ENCODE measurements around the gene ARL15. TPM values are rescaled to one million over a fixed set of nuclear protein-coding genes. Genes with fewer than 3 reads are reported as not detected.

The ARL15 gene
- total and polyA plus RNA-seq, 2 donors (not counting 1 experiment from before 2014, with no cell fraction given) = 5.8 to 20.5 TPM

DNA sequence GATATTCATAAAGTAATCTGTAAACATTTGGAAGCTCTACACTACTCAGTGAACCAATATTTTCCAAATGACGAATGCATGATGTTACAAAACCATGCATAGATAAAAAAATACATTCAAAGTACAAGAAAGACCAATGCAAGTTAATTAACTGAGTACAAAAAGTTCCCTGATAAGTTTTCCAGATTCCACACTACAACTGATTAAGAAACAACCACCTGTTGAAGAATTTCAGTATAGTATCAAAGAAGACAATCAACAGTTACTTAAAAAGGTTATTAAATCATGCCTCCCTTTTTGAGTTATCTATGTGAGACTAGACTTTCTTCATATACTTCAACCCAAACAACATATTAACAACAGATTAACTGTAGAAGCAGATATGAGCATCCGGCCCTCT lies 192.4 kb downstream of the ARL15 start:
- H3K4me1 Mint-ChIP-seq = peaks cover 8% of the 10 kb centered on the region
- no peaks in the 10 kb centered on the region for H4K20me1 ChIP-seq (ENCODE audit: control insufficient read depth, insufficient read depth, low read length, poor library complexity, severe bottlenecking)
- H3K4me3 Mint-ChIP-seq = no peak overlapping the region
- H3K27ac Mint-ChIP-seq = no peak overlapping the region
- no peak overlapping the region for H3K27ac ChIP-seq (ENCODE audit: low read length in 2 of 2)
- H3K4me2 ChIP-seq (replicated peaks; ENCODE audit: low read depth, low read length, poor library complexity, severe bottlenecking) = no peak overlapping the region
- H3K36me3 ChIP-seq (replicated peaks in 1 of 2; ENCODE audit: control extremely low read depth in 1 of 2, control insufficient read depth in 1 of 2, extremely low read depth in 1 of 2, insufficient read depth in 2 of 2, low read length in 1 of 2) = peaks cover 1 to 2% of the 10 kb centered on the region in 2 experiments
- no peak for ATAC-seq (ENCODE audit: low read depth)
- peaks cover 0 to 6% of the 10 kb centered on the region in 2 donors for H3K4me1 ChIP-seq (ENCODE audit: control insufficient read depth in 2 of 2, insufficient read depth in 2 of 2, low read length in 2 of 2)
- no peaks in the 10 kb centered on the region for H3K79me2 ChIP-seq (ENCODE audit: control insufficient read depth, insufficient read depth, low read length)
- no peaks in the 10 kb centered on the region for H3K27me3 Mint-ChIP-seq
- H3K4me3 ChIP-seq (ENCODE audit: control extremely low read depth in 1 of 5, extremely low read depth in 1 of 5, insufficient read depth in 1 of 5, low read depth in 2 of 5, low read length in 4 of 5) = no peak overlapping the region
- no CpG with 5 or more reads among the region's 2 CpGs for WGBS (ENCODE audit: insufficient coverage)
- no peak overlapping the region for H2AFZ ChIP-seq (ENCODE audit: insufficient read depth, low read depth, low read length, poor library complexity, severe bottlenecking)
- H3K9me3 ChIP-seq (ENCODE audit: control extremely low read depth in 1 of 3, control insufficient read depth in 2 of 3, insufficient read depth in 1 of 3, low read length in 2 of 3) = no peaks in the 10 kb centered on the region
- intact Hi-C loops (cut with micrococcal nuclease) = no loop called here
- POLR2A ChIA-PET = no interaction called here
- H3K27me3 ChIP-seq (replicated peaks in 1 of 4; ENCODE audit: control extremely low read depth in 1 of 4, control insufficient read depth in 3 of 4, insufficient read depth in 4 of 4, low read length in 3 of 4) = no peaks in the 10 kb centered on the region
- no peaks in the 10 kb centered on the region for H3K9me3 Mint-ChIP-seq (ENCODE audit: insufficient read depth)
- no peak for DNase-seq
- no peak overlapping the region for H3K9ac ChIP-seq (ENCODE audit: low read length)
- CTCF ChIA-PET = interaction anchor here (0.9 kb wide), 1 partner anchor 18 kb away, joined by 5 read pairs; no protein-coding TSS in a partner anchor
- TF ChIP-seq EZH2 (IDR thresholded peaks at IDR 0.05; ENCODE audit: borderline replicate concordance, insufficient read depth, low read depth, low read length, poor library complexity, severe bottlenecking) (no peak), CTCF (IDR thresholded peaks at IDR 0.05) (no peak)

- POLR2A ChIA-PET = no interaction called here
- Histone ChIP-seq H3K4me2 (replicated peaks; ENCODE audit: low read depth, low read length, poor library complexity, severe bottlenecking) (no peak overlapping the region), H3K27ac (ENCODE audit: low read length in 2 of 2) (no peak overlapping the region), H3K27me3 (replicated peaks in 1 of 4; ENCODE audit: control extremely low read depth in 1 of 4, control insufficient read depth in 3 of 4, insufficient read depth in 4 of 4, low read length in 3 of 4) (no peaks in the 10 kb centered on the region), H3K4me1 (ENCODE audit: control insufficient read depth in 2 of 2, insufficient read depth in 2 of 2, low read length in 2 of 2) (peaks cover 0 to 6% of the 10 kb centered on the region in 2 donors), H4K20me1 (ENCODE audit: control insufficient read depth, insufficient read depth, low read length, poor library complexity, severe bottlenecking) (no peaks in the 10 kb centered on the region), H2AFZ (ENCODE audit: insufficient read depth, low read depth, low read length, poor library complexity, severe bottlenecking) (no peak overlapping the region), H3K79me2 (ENCODE audit: control insufficient read depth, insufficient read depth, low read length) (no peaks in the 10 kb centered on the region), H3K4me3 (ENCODE audit: control extremely low read depth in 1 of 5, extremely low read depth in 1 of 5, insufficient read depth in 1 of 5, low read depth in 2 of 5, low read length in 4 of 5) (no peak overlapping the region), H3K36me3 (replicated peaks in 1 of 2; ENCODE audit: control extremely low read depth in 1 of 2, control insufficient read depth in 1 of 2, extremely low read depth in 1 of 2, insufficient read depth in 2 of 2, low read length in 1 of 2) (peaks cover 3 to 5% of the 10 kb centered on the region in 2 experiments), H3K9ac (ENCODE audit: low read length) (no peak overlapping the region), H3K9me3 (ENCODE audit: control extremely low read depth in 1 of 3, control insufficient read depth in 2 of 3, insufficient read depth in 1 of 3, low read length in 2 of 3) (no peaks in the 10 kb centered on the region)
- Mint-ChIP-seq H3K27ac (no peak overlapping the region), H3K4me3 (no peak overlapping the region), H3K27me3 (no peaks in the 10 kb centered on the region), H3K4me1 (peaks cover 8% of the 10 kb centered on the region), H3K9me3 (ENCODE audit: insufficient read depth) (no peaks in the 10 kb centered on the region)
- intact Hi-C loops (cut with micrococcal nuclease) = no loop called here
- CTCF ChIA-PET = no interaction called here
- no peak for ATAC-seq (ENCODE audit: low read depth)
- no peak for DNase-seq
- 94% methylated on average over 2 of the region's 3 CpGs for whole genome bisulfite sequencing (ENCODE audit: insufficient coverage)
- TF ChIP-seq CTCF (IDR thresholded peaks at IDR 0.05) (no peak), EZH2 (IDR thresholded peaks at IDR 0.05; ENCODE audit: borderline replicate concordance, insufficient read depth, low read depth, low read length, poor library complexity, severe bottlenecking) (no peak)
Observed at GRCh38 chr5:54115735-54116403, 194.5 kb downstream of the ARL15 start.

Data from B cell (primary cell).